SK-N-SH (cell line): Measurements from ENCODE around the gene ASIC3. TPM values are rescaled to one million over a fixed set of nuclear protein-coding genes. Genes with fewer than 3 reads are reported as not detected.

Experiments used
- ELF1 ChIP-seq: IDR thresholded peaks from 2 replicates; pipeline ENCODE4 v1.4.0; 2012
- EP300 ChIP-seq, 2 experiments: IDR thresholded peaks; 2 replicates each; pipeline versions ENCODE4 v1.4.0 to v1.6.1; 2012; ENCODE audit warnings: borderline replicate concordance in 1 of 2, low read depth in 1 of 2, low read length in 1 of 2
- FOXJ3 ChIP-seq: sonication (generic); formaldehyde crosslinking; IDR thresholded peaks from 2 replicates; pipeline ENCODE4 v1.5.1; 2020; ENCODE audit warnings: mild to moderate bottlenecking, missing genetic modification reagents
- FOXM1 ChIP-seq: IDR thresholded peaks from 2 replicates; pipeline ENCODE4 v1.4.0; 2012; ENCODE audit warnings: low read depth, mild to moderate bottlenecking
- GATA2 ChIP-seq: sonication (generic); formaldehyde crosslinking; IDR thresholded peaks from 2 replicates; pipeline ENCODE4 v1.5.0; 2020; ENCODE audit warnings: mild to moderate bottlenecking, missing genetic modification reagents
- JUND ChIP-seq: IDR thresholded peaks from 2 replicates; pipeline ENCODE4 v1.4.0; 2012
- MEF2A ChIP-seq: IDR thresholded peaks from 2 replicates; pipeline ENCODE4 v1.4.0; 2012; ENCODE audit warnings: low read depth, borderline replicate concordance
- NRF1 ChIP-seq: IDR thresholded peaks from 2 replicates; pipeline ENCODE4 v1.6.1; 2012; ENCODE audit warnings: low read depth, mild to moderate bottlenecking, low read length
- RFX5 ChIP-seq: IDR thresholded peaks from 2 replicates; pipeline ENCODE4 v1.6.1; 2012; ENCODE audit warnings: mild to moderate bottlenecking, improper control_type of control experiment, low read length
- SIN3A ChIP-seq: IDR thresholded peaks from 2 replicates; pipeline ENCODE4 v1.6.1; 2012; ENCODE audit warnings: low read depth, mild to moderate bottlenecking, low read length, moderate library complexity, borderline replicate concordance
- TAF1 ChIP-seq: IDR thresholded peaks from 2 replicates; pipeline ENCODE4 v1.6.1; 2012; ENCODE audit warnings: low read depth, mild to moderate bottlenecking, low read length, moderate library complexity, borderline replicate concordance
- TEAD4 ChIP-seq: IDR thresholded peaks from 2 replicates; pipeline ENCODE4 v1.4.0; 2012; ENCODE audit warnings: mild to moderate bottlenecking, borderline replicate concordance; ENCODE audit not compliant: insufficient read depth
- polyA plus RNA-seq, 3 experiments: library from polyadenylated mRNA; depleted of rRNA; stranded (reverse); fragments of >200 nt; gene quantifications; 2 replicates each; pipeline ENCODE4 v1.2.3, GENCODE V29; 2012
- TF ChIP-seq, protein P1 (sequence below): IDR thresholded peaks from 2 replicates; pipeline ENCODE4 v1.6.1; 2012; ENCODE audit warnings: mild to moderate bottlenecking, low read depth, low read length, moderate library complexity
- TF ChIP-seq, protein P2 (sequence below): fragments of 150-350 bp; IDR thresholded peaks from 2 replicates; pipeline ENCODE4 v1.6.1; 2017; ENCODE audit warnings: antibody characterized with exemption, low read length, low read depth, borderline replicate concordance
- TF ChIP-seq, protein P3 (sequence below): fragments of 200-600 bp; sonication (generic); IDR thresholded peaks from 2 replicates; pipeline ENCODE4 v1.6.1; 2017; ENCODE audit warnings: antibody characterized with exemption, mild to moderate bottlenecking, moderate library complexity
- TF ChIP-seq, protein P4 (sequence below): IDR thresholded peaks from 2 replicates; pipeline ENCODE4 v1.4.0; 2012; ENCODE audit warnings: low read depth, borderline replicate concordance

ASIC3 gene
- polyA plus RNA-seq, 1 of the 3 experiments (the other 2 are of a cell fraction): 4.5 TPM

DNA sequence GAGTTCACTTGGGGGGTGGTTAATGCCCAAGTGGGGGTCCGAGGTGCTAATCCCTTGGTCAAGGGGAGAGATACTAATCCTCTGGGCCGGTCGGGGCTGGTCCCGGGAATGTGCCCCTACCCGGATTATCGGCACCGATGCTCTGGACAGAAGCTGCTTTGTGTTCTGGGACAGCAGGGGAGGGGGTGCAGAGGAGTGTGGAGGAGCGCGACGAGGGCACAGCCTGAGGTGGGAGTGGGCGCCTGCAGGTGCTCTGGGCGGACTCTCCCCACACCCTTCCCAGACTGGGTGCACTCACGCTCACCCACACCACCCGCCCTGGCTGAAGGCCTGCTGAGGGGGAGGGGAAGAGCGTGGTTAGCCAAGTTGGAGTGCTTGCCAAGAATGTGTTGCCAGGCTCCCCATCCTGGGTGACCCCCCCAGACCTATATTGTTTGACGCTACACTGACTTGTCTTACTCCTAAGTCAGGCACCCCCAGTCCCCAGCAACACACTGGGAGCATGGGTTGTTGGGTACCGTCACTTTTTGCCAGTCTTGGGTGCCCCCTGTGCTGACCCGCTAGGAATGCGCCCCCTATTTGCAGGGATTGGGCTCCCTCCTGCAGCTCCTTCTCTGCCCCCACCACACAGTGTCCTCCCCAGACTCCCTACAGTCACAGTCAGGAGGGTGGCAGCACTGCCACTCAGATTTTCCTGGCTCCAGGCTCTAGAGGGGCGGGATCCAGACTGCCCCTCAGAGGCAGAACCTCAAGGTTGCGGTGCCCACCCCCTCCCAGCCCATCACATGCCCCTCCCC, 12.3 kb downstream of the ASIC3 start (continued):
- TF ChIP-seq, protein P1, sequence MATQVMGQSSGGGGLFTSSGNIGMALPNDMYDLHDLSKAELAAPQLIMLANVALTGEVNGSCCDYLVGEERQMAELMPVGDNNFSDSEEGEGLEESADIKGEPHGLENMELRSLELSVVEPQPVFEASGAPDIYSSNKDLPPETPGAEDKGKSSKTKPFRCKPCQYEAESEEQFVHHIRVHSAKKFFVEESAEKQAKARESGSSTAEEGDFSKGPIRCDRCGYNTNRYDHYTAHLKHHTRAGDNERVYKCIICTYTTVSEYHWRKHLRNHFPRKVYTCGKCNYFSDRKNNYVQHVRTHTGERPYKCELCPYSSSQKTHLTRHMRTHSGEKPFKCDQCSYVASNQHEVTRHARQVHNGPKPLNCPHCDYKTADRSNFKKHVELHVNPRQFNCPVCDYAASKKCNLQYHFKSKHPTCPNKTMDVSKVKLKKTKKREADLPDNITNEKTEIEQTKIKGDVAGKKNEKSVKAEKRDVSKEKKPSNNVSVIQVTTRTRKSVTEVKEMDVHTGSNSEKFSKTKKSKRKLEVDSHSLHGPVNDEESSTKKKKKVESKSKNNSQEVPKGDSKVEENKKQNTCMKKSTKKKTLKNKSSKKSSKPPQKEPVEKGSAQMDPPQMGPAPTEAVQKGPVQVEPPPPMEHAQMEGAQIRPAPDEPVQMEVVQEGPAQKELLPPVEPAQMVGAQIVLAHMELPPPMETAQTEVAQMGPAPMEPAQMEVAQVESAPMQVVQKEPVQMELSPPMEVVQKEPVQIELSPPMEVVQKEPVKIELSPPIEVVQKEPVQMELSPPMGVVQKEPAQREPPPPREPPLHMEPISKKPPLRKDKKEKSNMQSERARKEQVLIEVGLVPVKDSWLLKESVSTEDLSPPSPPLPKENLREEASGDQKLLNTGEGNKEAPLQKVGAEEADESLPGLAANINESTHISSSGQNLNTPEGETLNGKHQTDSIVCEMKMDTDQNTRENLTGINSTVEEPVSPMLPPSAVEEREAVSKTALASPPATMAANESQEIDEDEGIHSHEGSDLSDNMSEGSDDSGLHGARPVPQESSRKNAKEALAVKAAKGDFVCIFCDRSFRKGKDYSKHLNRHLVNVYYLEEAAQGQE: no peak
- TF ChIP-seq JUND: no peak
- TF ChIP-seq TEAD4: no peak
- TF ChIP-seq, protein P2, sequence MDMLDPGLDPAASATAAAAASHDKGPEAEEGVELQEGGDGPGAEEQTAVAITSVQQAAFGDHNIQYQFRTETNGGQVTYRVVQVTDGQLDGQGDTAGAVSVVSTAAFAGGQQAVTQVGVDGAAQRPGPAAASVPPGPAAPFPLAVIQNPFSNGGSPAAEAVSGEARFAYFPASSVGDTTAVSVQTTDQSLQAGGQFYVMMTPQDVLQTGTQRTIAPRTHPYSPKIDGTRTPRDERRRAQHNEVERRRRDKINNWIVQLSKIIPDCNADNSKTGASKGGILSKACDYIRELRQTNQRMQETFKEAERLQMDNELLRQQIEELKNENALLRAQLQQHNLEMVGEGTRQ: no peak
- TF ChIP-seq EP300 (IDR thresholded peaks at IDR 0.05; ENCODE audit: borderline replicate concordance in 1 of 2, low read depth in 1 of 2, low read length in 1 of 2): no peak
- TF ChIP-seq FOXJ3 (CRISPR knock-in tag): no peak
- TF ChIP-seq, protein P3, sequence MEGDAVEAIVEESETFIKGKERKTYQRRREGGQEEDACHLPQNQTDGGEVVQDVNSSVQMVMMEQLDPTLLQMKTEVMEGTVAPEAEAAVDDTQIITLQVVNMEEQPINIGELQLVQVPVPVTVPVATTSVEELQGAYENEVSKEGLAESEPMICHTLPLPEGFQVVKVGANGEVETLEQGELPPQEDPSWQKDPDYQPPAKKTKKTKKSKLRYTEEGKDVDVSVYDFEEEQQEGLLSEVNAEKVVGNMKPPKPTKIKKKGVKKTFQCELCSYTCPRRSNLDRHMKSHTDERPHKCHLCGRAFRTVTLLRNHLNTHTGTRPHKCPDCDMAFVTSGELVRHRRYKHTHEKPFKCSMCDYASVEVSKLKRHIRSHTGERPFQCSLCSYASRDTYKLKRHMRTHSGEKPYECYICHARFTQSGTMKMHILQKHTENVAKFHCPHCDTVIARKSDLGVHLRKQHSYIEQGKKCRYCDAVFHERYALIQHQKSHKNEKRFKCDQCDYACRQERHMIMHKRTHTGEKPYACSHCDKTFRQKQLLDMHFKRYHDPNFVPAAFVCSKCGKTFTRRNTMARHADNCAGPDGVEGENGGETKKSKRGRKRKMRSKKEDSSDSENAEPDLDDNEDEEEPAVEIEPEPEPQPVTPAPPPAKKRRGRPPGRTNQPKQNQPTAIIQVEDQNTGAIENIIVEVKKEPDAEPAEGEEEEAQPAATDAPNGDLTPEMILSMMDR: peak; percentile 43
- TF ChIP-seq MEF2A: no peak
- no peak for TF ChIP-seq ELF1
- TF ChIP-seq SIN3A: no peak
- no peak for TF ChIP-seq TAF1
- TF ChIP-seq NRF1: no peak
- TF ChIP-seq, protein P4, sequence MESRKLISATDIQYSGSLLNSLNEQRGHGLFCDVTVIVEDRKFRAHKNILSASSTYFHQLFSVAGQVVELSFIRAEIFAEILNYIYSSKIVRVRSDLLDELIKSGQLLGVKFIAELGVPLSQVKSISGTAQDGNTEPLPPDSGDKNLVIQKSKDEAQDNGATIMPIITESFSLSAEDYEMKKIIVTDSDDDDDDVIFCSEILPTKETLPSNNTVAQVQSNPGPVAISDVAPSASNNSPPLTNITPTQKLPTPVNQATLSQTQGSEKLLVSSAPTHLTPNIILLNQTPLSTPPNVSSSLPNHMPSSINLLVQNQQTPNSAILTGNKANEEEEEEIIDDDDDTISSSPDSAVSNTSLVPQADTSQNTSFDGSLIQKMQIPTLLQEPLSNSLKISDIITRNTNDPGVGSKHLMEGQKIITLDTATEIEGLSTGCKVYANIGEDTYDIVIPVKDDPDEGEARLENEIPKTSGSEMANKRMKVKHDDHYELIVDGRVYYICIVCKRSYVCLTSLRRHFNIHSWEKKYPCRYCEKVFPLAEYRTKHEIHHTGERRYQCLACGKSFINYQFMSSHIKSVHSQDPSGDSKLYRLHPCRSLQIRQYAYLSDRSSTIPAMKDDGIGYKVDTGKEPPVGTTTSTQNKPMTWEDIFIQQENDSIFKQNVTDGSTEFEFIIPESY: no peak
- no peak for TF ChIP-seq RFX5
- no peak for TF ChIP-seq FOXM1
- no peak for TF ChIP-seq GATA2 (CRISPR knock-in tag)
